Osteoblast (primary cell): ENCODE results near the gene PGS1. TPM values are rescaled to one million over a fixed set of nuclear protein-coding genes. Genes with fewer than 3 reads are reported as not detected.

ENCODE experiments used
- DNase-seq: peaks from one replicate; pipeline ENCODE4 v3.0.0; 2011; ENCODE audit warnings: low spot score, mixed read lengths; ENCODE audit not compliant: insufficient read length; ENCODE audit errors: missing footprints
- H2AFZ ChIP-seq: 2 replicates; pipeline ENCODE4 v1.6.0; 2011; ENCODE audit warnings: mild to moderate bottlenecking, low read length
- H3K27ac ChIP-seq: 2 replicates; pipeline ENCODE4 v1.5.1; 2011; ENCODE audit warnings: mild to moderate bottlenecking, low read depth, low read length, moderate library complexity
- H3K27me3 ChIP-seq: 2 replicates; pipeline ENCODE4 v1.6.0; 2012; ENCODE audit warnings: mild to moderate bottlenecking, control low read depth, inconsistent platforms, low read length, moderate library complexity; ENCODE audit not compliant: insufficient read depth
- H3K36me3 ChIP-seq: 2 replicates; pipeline ENCODE4 v1.5.1; 2011; ENCODE audit warnings: mild to moderate bottlenecking, low read length, control low read depth, moderate library complexity; ENCODE audit not compliant: insufficient read depth
- H3K4me1 ChIP-seq: 2 replicates; pipeline ENCODE4 v1.5.1; 2011; ENCODE audit warnings: mild to moderate bottlenecking, low read length, control low read depth, moderate library complexity; ENCODE audit not compliant: insufficient read depth
- H3K4me2 ChIP-seq: 2 replicates; pipeline ENCODE4 v1.6.0; 2011; ENCODE audit warnings: mild to moderate bottlenecking, low read length; ENCODE audit not compliant: insufficient read depth
- H3K4me3 ChIP-seq: fragments of 200-600 bp; sonication (generic); 3 replicates; pipeline ENCODE4 v1.5.1; 2012; ENCODE audit warnings: mild to moderate bottlenecking, low read length, inconsistent platforms; ENCODE audit not compliant: insufficient read depth
- H3K79me2 ChIP-seq: 2 replicates; pipeline ENCODE4 v1.6.0; 2012; ENCODE audit warnings: mild to moderate bottlenecking, low read length, control low read depth, inconsistent platforms; ENCODE audit not compliant: insufficient read depth
- H3K9me3 ChIP-seq: 2 replicates; pipeline ENCODE4 v1.5.1; 2011; ENCODE audit warnings: low read depth, low read length, control low read depth
- H4K20me1 ChIP-seq: 2 replicates; pipeline ENCODE4 v1.6.0; 2012; ENCODE audit warnings: mild to moderate bottlenecking, low read length, control low read depth; ENCODE audit not compliant: insufficient read depth
- CTCF ChIP-seq: IDR thresholded peaks from 2 replicates; pipeline ENCODE4 v1.5.1; 2011; ENCODE audit warnings: mild to moderate bottlenecking, low read depth, low read length, moderate library complexity; ENCODE audit errors: extremely low read depth
- total RNA-seq: library from RNA; depleted of rRNA; stranded (reverse); fragments of >200 nt; gene quantifications from 2 replicates; pipeline ENCODE4 v1.2.3, GENCODE V29; 2012

The PGS1 gene
- total RNA-seq, 1 donor: 34.4 TPM

- Histone ChIP-seq H3K4me1 (peaks cover 12% of the 10 kb centered on the region), H4K20me1 (peaks cover 38% of the 10 kb centered on the region), H3K36me3 (peaks cover 26% of the 10 kb centered on the region), H3K4me2 (no peak overlapping the region), H3K4me3 (no peak overlapping the region), H2AFZ (no peak overlapping the region), H3K27ac (peak overlapping the region; percentile 33), H3K9me3 (no peaks in the 10 kb centered on the region), H3K27me3 (no peaks in the 10 kb centered on the region), H3K79me2 (peaks cover 80% of the 10 kb centered on the region)
- no peak for TF ChIP-seq CTCF
- DNase-seq: peak; percentile 27
Measured at GRCh38 chr17:78407387-78408000, 29.0 kb downstream of the PGS1 start.

GRCh38 chr17:78408476-78409050 is 30.1 kb downstream of the PGS1 start:
- DNase-seq: peak; percentile 23
- Histone ChIP-seq H3K4me1 (peaks cover 16% of the 10 kb centered on the region), H3K4me2 (no peak overlapping the region), H4K20me1 (peaks cover 49% of the 10 kb centered on the region), H3K4me3 (no peak overlapping the region), H3K27me3 (no peaks in the 10 kb centered on the region), H3K9me3 (no peaks in the 10 kb centered on the region), H2AFZ (no peak overlapping the region), H3K36me3 (peaks cover 15% of the 10 kb centered on the region), H3K79me2 (peaks cover 84% of the 10 kb centered on the region), H3K27ac (no peak overlapping the region)
- no peak for TF ChIP-seq CTCF

- Histone ChIP-seq H3K4me3 (no peak overlapping the region), H3K9me3 (no peaks in the 10 kb centered on the region), H3K4me2 (no peak overlapping the region), H3K4me1 (peaks cover 16% of the 10 kb centered on the region), H3K36me3 (peaks cover 7% of the 10 kb centered on the region), H2AFZ (no peak overlapping the region), H3K27ac (no peak overlapping the region), H3K79me2 (peaks cover 85% of the 10 kb centered on the region), H4K20me1 (peaks cover 49% of the 10 kb centered on the region), H3K27me3 (no peaks in the 10 kb centered on the region)
- DNase-seq: peak; percentile 57
- no peak for TF ChIP-seq CTCF
Measured at GRCh38 chr17:78409191-78409928, 30.9 kb downstream of the PGS1 start.

GRCh38 chr17:78411241-78411857 is 32.9 kb downstream of the PGS1 start:
- Histone ChIP-seq H4K20me1 (peaks cover 42% of the 10 kb centered on the region), H3K4me2 (no peak overlapping the region), H3K4me1 (peaks cover 21% of the 10 kb centered on the region), H3K79me2 (peaks cover 76% of the 10 kb centered on the region), H3K27ac (no peak overlapping the region), H3K9me3 (no peaks in the 10 kb centered on the region), H3K36me3 (peaks cover 5% of the 10 kb centered on the region), H3K27me3 (no peaks in the 10 kb centered on the region), H2AFZ (no peak overlapping the region), H3K4me3 (no peak overlapping the region)
- TF ChIP-seq CTCF: no peak
- DNase-seq: peak; percentile 70
